Activated T-helper 1 cell treated with anti-CD3 and anti-CD28 coated beads, Interleukin-12 subunit alpha, Interleukin-12 subunit beta, Interleukin-2, Interleukin-4 antibody, amounts not matched to agents 30 ng/mL and 10 ng/mL and 1 ng/mL, durations not matched to agents 14 hours and 24 hours and 36 hours (primary cell): ENCODE results near the gene MT3. TPM values are rescaled to one million over a fixed set of nuclear protein-coding genes. Genes with fewer than 3 reads are reported as not detected.

ENCODE experiments used
- DNase-seq: peaks from one replicate; pipeline ENCODE4 v3.0.0; 2021; ENCODE audit warnings: low spot score
- H3K27ac Mint-ChIP-seq: one replicate; pipeline ENCODE4 v1.8.0; 2021; ENCODE audit warnings: mild to moderate bottlenecking, mixed read lengths
- H3K27me3 Mint-ChIP-seq: one replicate; pipeline ENCODE4 v1.8.0; 2022; ENCODE audit warnings: mild to moderate bottlenecking, moderate library complexity, mixed read lengths; ENCODE audit not compliant: insufficient read depth
- H3K36me3 Mint-ChIP-seq: one replicate; pipeline ENCODE4 v1.8.0; 2021; ENCODE audit warnings: low read depth, mixed read lengths
- H3K4me1 Mint-ChIP-seq: one replicate; pipeline ENCODE4 v1.8.0; 2021; ENCODE audit warnings: low read depth, mixed read lengths
- H3K4me3 Mint-ChIP-seq: one replicate; pipeline ENCODE4 v1.8.0; 2021; ENCODE audit warnings: mild to moderate bottlenecking, moderate library complexity, mixed read lengths
- H3K9me3 Mint-ChIP-seq: one replicate; pipeline ENCODE4 v1.8.0; 2021; ENCODE audit warnings: mixed read lengths
- intact Hi-C: fragments of 100-400 bp; cut with micrococcal nuclease; formaldehyde crosslinking; loops from one replicate; pipeline ENCODE4 v1.15.1; 2024
- total RNA-seq: library from RNA; stranded (reverse); gene quantifications from 2 replicates; pipeline ENCODE4 v1.2.3, GENCODE V29; 2022

Gene MT3
- 1.9 and 2.7 TPM in 2 replicates for total RNA-seq

- peak within 1 kb of the TSS; percentile 82 for H3K4me3 Mint-ChIP-seq
- intact Hi-C loops = no loop called here
- peaks cover 34% of the 10 kb centered on the region for H3K27me3 Mint-ChIP-seq
- H3K36me3 Mint-ChIP-seq = peaks cover 3% of the 10 kb centered on the region
- H3K4me1 Mint-ChIP-seq = peaks cover 20% of the 10 kb centered on the region
- H3K9me3 Mint-ChIP-seq = no peaks in the 10 kb centered on the region
- no peak within 1 kb of the TSS for H3K27ac Mint-ChIP-seq
- DNase-seq = peak; percentile 13
Observed at GRCh38 chr16:56589141-56590039, at the start of gene MT3. TSS of gene MT3 (plus strand) at chr16:56589528. CDS start at chr16:56589591, 63 bp downstream.

GRCh38 chr16:56539656-56540055 is 49.7 kb upstream of the MT3 start:
- Mint-ChIP-seq H3K9me3 (no peaks in the 10 kb centered on the region), H3K4me1 (no peaks in the 10 kb centered on the region)
- intact Hi-C loops = no loop called here

GRCh38 chr16:56542039-56542438 is 47.3 kb upstream of the MT3 start:
- intact Hi-C loops = no loop called here
- Mint-ChIP-seq H3K27me3 (peaks cover 22% of the 10 kb centered on the region), H3K27ac (no peak overlapping the region), H3K36me3 (no peaks in the 10 kb centered on the region), H3K4me3 (no peak overlapping the region), H3K9me3 (no peaks in the 10 kb centered on the region), H3K4me1 (peaks cover 2% of the 10 kb centered on the region)
- DNase-seq = no peak

More at GRCh38 chr16:56539656-56540055, 49.7 kb upstream of the MT3 start:
- no peak overlapping the region for H3K27ac Mint-ChIP-seq
- no peak for DNase-seq
- H3K27me3 Mint-ChIP-seq = peaks cover 20% of the 10 kb centered on the region
- no peaks in the 10 kb centered on the region for H3K36me3 Mint-ChIP-seq
- H3K4me3 Mint-ChIP-seq = no peak overlapping the region

GRCh38 chr16:56547120-56547948 is 42.0 kb upstream of the MT3 start:
- no peak for DNase-seq
- intact Hi-C loops = no loop called here
- H3K4me1 Mint-ChIP-seq = peaks cover 21% of the 10 kb centered on the region
- peaks cover 9% of the 10 kb centered on the region for H3K27me3 Mint-ChIP-seq
- no peaks in the 10 kb centered on the region for H3K9me3 Mint-ChIP-seq
- H3K27ac Mint-ChIP-seq = no peak overlapping the region
- no peak overlapping the region for H3K4me3 Mint-ChIP-seq
- H3K36me3 Mint-ChIP-seq = no peaks in the 10 kb centered on the region

- peaks cover 21% of the 10 kb centered on the region for H3K4me1 Mint-ChIP-seq
- no peak overlapping the region for H3K4me3 Mint-ChIP-seq
- H3K9me3 Mint-ChIP-seq = no peaks in the 10 kb centered on the region
- H3K36me3 Mint-ChIP-seq = no peaks in the 10 kb centered on the region
- H3K27ac Mint-ChIP-seq = no peak overlapping the region
- DNase-seq = no peak
- intact Hi-C loops = no loop called here
- peaks cover 9% of the 10 kb centered on the region for H3K27me3 Mint-ChIP-seq
Observed at GRCh38 chr16:56547949-56548567, 41.3 kb upstream of the MT3 start.

- intact Hi-C loops = no loop called here
- Mint-ChIP-seq H3K27me3 (peaks cover 16% of the 10 kb centered on the region), H3K4me3 (no peak overlapping the region), H3K27ac (no peak overlapping the region), H3K36me3 (no peaks in the 10 kb centered on the region), H3K4me1 (peaks cover 21% of the 10 kb centered on the region), H3K9me3 (no peaks in the 10 kb centered on the region)
- no peak for DNase-seq
Observed at GRCh38 chr16:56549161-56549560, 40.2 kb upstream of the MT3 start.

- H3K4me3 Mint-ChIP-seq = no peak overlapping the region
- H3K9me3 Mint-ChIP-seq = no peaks in the 10 kb centered on the region
- intact Hi-C loops = no loop called here
- no peak overlapping the region for H3K27ac Mint-ChIP-seq
- peaks cover 21% of the 10 kb centered on the region for H3K4me1 Mint-ChIP-seq
- no peaks in the 10 kb centered on the region for H3K36me3 Mint-ChIP-seq
- H3K27me3 Mint-ChIP-seq = peaks cover 22% of the 10 kb centered on the region
- DNase-seq = no peak
Observed at GRCh38 chr16:56549744-56550385, 39.5 kb upstream of the MT3 start.

- H3K4me1 Mint-ChIP-seq = peaks cover 18% of the 10 kb centered on the region
- no peak overlapping the region for H3K4me3 Mint-ChIP-seq
- intact Hi-C loops = no loop called here
- H3K9me3 Mint-ChIP-seq = no peaks in the 10 kb centered on the region
- DNase-seq = no peak
- H3K36me3 Mint-ChIP-seq = no peaks in the 10 kb centered on the region
- peaks cover 22% of the 10 kb centered on the region for H3K27me3 Mint-ChIP-seq
- no peak overlapping the region for H3K27ac Mint-ChIP-seq
Observed at GRCh38 chr16:56551796-56552738, 37.3 kb upstream of the MT3 start.

GRCh38 chr16:56554441-56554840 is 34.9 kb upstream of the MT3 start:
- H3K9me3 Mint-ChIP-seq = no peaks in the 10 kb centered on the region
- DNase-seq = no peak
- no peak overlapping the region for H3K27ac Mint-ChIP-seq
- H3K27me3 Mint-ChIP-seq = peaks cover 23% of the 10 kb centered on the region
- peaks cover 4% of the 10 kb centered on the region for H3K4me1 Mint-ChIP-seq
- intact Hi-C loops = no loop called here
- H3K36me3 Mint-ChIP-seq = no peaks in the 10 kb centered on the region
- H3K4me3 Mint-ChIP-seq = no peak overlapping the region

- Mint-ChIP-seq H3K27me3 (peaks cover 30% of the 10 kb centered on the region), H3K36me3 (no peaks in the 10 kb centered on the region), H3K9me3 (no peaks in the 10 kb centered on the region), H3K27ac (no peak overlapping the region), H3K4me1 (no peaks in the 10 kb centered on the region), H3K4me3 (no peak overlapping the region)
- DNase-seq = no peak
- intact Hi-C loops = no loop called here
Observed at GRCh38 chr16:56558024-56558747, 31.1 kb upstream of the MT3 start.

- intact Hi-C loops = no loop called here
- Mint-ChIP-seq H3K9me3 (no peaks in the 10 kb centered on the region), H3K36me3 (no peaks in the 10 kb centered on the region)
Observed at GRCh38 chr16:56559109-56559508, 30.2 kb upstream of the MT3 start.

More at GRCh38 chr16:56559109-56559508, 30.2 kb upstream of the MT3 start:
- no peak for DNase-seq
- Mint-ChIP-seq H3K4me3 (no peak overlapping the region), H3K4me1 (no peaks in the 10 kb centered on the region), H3K27ac (no peak overlapping the region), H3K27me3 (peaks cover 24% of the 10 kb centered on the region)
